A549 (cell line): Measurements from ENCODE around the gene AIMP2.

Source experiments
- EHMT2 ChIP-seq: fragments of 200-600 bp; sonication (generic); IDR thresholded peaks from 2 replicates; pipeline ENCODE4 v1.6.1; 2016; ENCODE audit warnings: antibody characterized with exemption, low read depth, mild to moderate bottlenecking, moderate library complexity
- POLR2A ChIP-seq: IDR thresholded peaks from 2 replicates; pipeline ENCODE4 v1.6.1; 2012; ENCODE audit warnings: mild to moderate bottlenecking, low read length
- SMC3 ChIP-seq: fragments of >200 bp; sonication (Bioruptor Twin); formaldehyde crosslinking; IDR thresholded peaks from 3 replicates; pipeline ENCODE4 v1.6.1; 2018; ENCODE audit warnings: inconsistent platforms
- TF ChIP-seq, protein P1 (sequence below): IDR thresholded peaks from 2 replicates; pipeline ENCODE4 v1.6.1; 2012

GRCh38 chr7:6023974-6024435, 14.9 kb downstream of the AIMP2 start:
- TF ChIP-seq POLR2A (no peak), SMC3 (no peak), EHMT2 (no peak)
- TF ChIP-seq, protein P1, sequence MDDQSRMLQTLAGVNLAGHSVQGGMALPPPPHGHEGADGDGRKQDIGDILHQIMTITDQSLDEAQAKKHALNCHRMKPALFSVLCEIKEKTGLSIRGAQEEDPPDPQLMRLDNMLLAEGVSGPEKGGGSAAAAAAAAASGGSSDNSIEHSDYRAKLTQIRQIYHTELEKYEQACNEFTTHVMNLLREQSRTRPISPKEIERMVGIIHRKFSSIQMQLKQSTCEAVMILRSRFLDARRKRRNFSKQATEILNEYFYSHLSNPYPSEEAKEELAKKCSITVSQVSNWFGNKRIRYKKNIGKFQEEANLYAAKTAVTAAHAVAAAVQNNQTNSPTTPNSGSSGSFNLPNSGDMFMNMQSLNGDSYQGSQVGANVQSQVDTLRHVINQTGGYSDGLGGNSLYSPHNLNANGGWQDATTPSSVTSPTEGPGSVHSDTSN, result no peak
